HEK293 (cell line): ENCODE results near the gene HES7.

ENCODE experiments used
- BCL11B ChIP-seq: fragments of 450-650 bp; formaldehyde crosslinking; IDR thresholded peaks from 2 replicates; pipeline ENCODE4 v1.5.1; 2016; ENCODE audit warnings: low read depth, missing biosample characterization, missing genetic modification characterization
- GFI1B ChIP-seq: fragments of 450-650 bp; formaldehyde crosslinking; IDR thresholded peaks from 2 replicates; pipeline ENCODE4 v1.5.1; 2016; ENCODE audit warnings: missing biosample characterization, missing genetic modification characterization
- OVOL3 ChIP-seq: fragments of 450-650 bp; formaldehyde crosslinking; IDR thresholded peaks from 2 replicates; pipeline ENCODE4 v1.5.1; 2016; ENCODE audit warnings: missing biosample characterization, missing genetic modification characterization
- PRDM1 ChIP-seq: fragments of 450-650 bp; formaldehyde crosslinking; IDR thresholded peaks from 2 replicates; pipeline ENCODE4; 2016; ENCODE audit warnings: missing biosample characterization, missing genetic modification characterization
- PRDM4 ChIP-seq: fragments of 450-650 bp; formaldehyde crosslinking; IDR thresholded peaks from 2 replicates; pipeline ENCODE4 v1.5.1; 2017; ENCODE audit warnings: missing biosample characterization, missing genetic modification characterization
- PRDM6 ChIP-seq: fragments of 450-650 bp; formaldehyde crosslinking; IDR thresholded peaks from 2 replicates; pipeline ENCODE4 v1.5.1; 2017; ENCODE audit warnings: missing biosample characterization, missing genetic modification characterization
- RBAK ChIP-seq: fragments of 450-650 bp; formaldehyde crosslinking; IDR thresholded peaks from 2 replicates; pipeline ENCODE4 v1.5.1; 2016; ENCODE audit warnings: missing biosample characterization, missing genetic modification characterization
- SP2 ChIP-seq: fragments of 450-650 bp; formaldehyde crosslinking; IDR thresholded peaks from 2 replicates; pipeline ENCODE4 v1.5.1; 2016; ENCODE audit warnings: missing biosample characterization, missing genetic modification characterization
- TSHZ1 ChIP-seq: fragments of 450-650 bp; formaldehyde crosslinking; IDR thresholded peaks from 2 replicates; pipeline ENCODE4 v1.5.1; 2016; ENCODE audit warnings: missing biosample characterization, missing genetic modification characterization, borderline replicate concordance
- ZBTB44 ChIP-seq: fragments of 450-650 bp; IDR thresholded peaks from 2 replicates; pipeline ENCODE4 v1.5.1; 2018; ENCODE audit warnings: missing biosample characterization, mild to moderate bottlenecking, missing genetic modification characterization
- ZBTB48 ChIP-seq: fragments of 450-650 bp; formaldehyde crosslinking; IDR thresholded peaks from 2 replicates; pipeline ENCODE4 v1.5.1; 2016; ENCODE audit warnings: missing biosample characterization, missing genetic modification characterization
- ZBTB6 ChIP-seq: fragments of 450-650 bp; formaldehyde crosslinking; IDR thresholded peaks from 2 replicates; pipeline ENCODE4 v1.5.1; 2017; ENCODE audit warnings: missing biosample characterization, missing genetic modification characterization
- ZNF324 ChIP-seq: fragments of 450-650 bp; formaldehyde crosslinking; IDR thresholded peaks from 2 replicates; pipeline ENCODE4 v1.5.1; 2016; ENCODE audit warnings: missing biosample characterization, missing genetic modification characterization
- ZNF366 ChIP-seq: fragments of 450-650 bp; formaldehyde crosslinking; conservative IDR thresholded peaks from 2 replicates; pipeline ENCODE4 v1.5.1; 2016; ENCODE audit warnings: missing biosample characterization, missing genetic modification characterization
- ZNF37A ChIP-seq: fragments of 450-650 bp; IDR thresholded peaks from 2 replicates; pipeline ENCODE4 v1.5.1; 2018; ENCODE audit warnings: missing biosample characterization, missing genetic modification characterization
- ZNF398 ChIP-seq: fragments of 450-650 bp; formaldehyde crosslinking; IDR thresholded peaks from 2 replicates; pipeline ENCODE4 v1.5.1; 2017; ENCODE audit warnings: missing biosample characterization, missing genetic modification characterization
- ZNF423 ChIP-seq: fragments of 450-650 bp; formaldehyde crosslinking; IDR thresholded peaks from 2 replicates; pipeline ENCODE4 v1.5.1; 2016; ENCODE audit warnings: missing biosample characterization, missing genetic modification characterization
- ZNF473 ChIP-seq: fragments of 450-650 bp; formaldehyde crosslinking; IDR thresholded peaks from 2 replicates; pipeline ENCODE4 v1.5.1; 2017; ENCODE audit warnings: missing biosample characterization, missing genetic modification characterization
- ZNF48 ChIP-seq: fragments of 450-650 bp; formaldehyde crosslinking; IDR thresholded peaks from 2 replicates; pipeline ENCODE4 v1.5.1; 2016; ENCODE audit warnings: missing biosample characterization, missing genetic modification characterization
- ZNF513 ChIP-seq: fragments of 450-650 bp; IDR thresholded peaks from 2 replicates; pipeline ENCODE4 v1.5.1; 2018; ENCODE audit warnings: missing biosample characterization, missing genetic modification characterization
- ZNF580 ChIP-seq: fragments of 450-650 bp; formaldehyde crosslinking; IDR thresholded peaks from 2 replicates; pipeline ENCODE4 v1.5.1; 2016; ENCODE audit warnings: missing biosample characterization, missing genetic modification characterization
- ZNF610 ChIP-seq: fragments of 450-650 bp; formaldehyde crosslinking; IDR thresholded peaks from 2 replicates; pipeline ENCODE4 v1.5.1; 2016; ENCODE audit warnings: missing biosample characterization, missing genetic modification characterization, borderline replicate concordance
- ZNF621 ChIP-seq: fragments of 450-650 bp; formaldehyde crosslinking; IDR thresholded peaks from 2 replicates; pipeline ENCODE4 v1.5.1; 2017; ENCODE audit warnings: missing biosample characterization, missing genetic modification characterization

The HES7 gene

GRCh38 chr17:8119581-8120519, 4.1 kb downstream of the HES7 start (continued):
- TF ChIP-seq TSHZ1 (tag by site-specific recombination) (peak; percentile 70), ZNF324 (tag by site-specific recombination) (peak; percentile 27; the same call in 1 of the 2 replicates), GFI1B (peak; percentile 19; the same call in 1 of the 2 replicates), ZNF366 (tag by site-specific recombination) (peak; percentile 98), ZNF37A (tag by site-specific recombination) (peak; percentile 54; the same call in 1 of the 2 replicates), OVOL3 (tag by site-specific recombination) (peak; percentile 53; the same call in 1 of the 2 replicates), ZNF473 (tag by site-specific recombination) (no peak), ZNF621 (no peak), ZNF398 (tag by site-specific recombination) (no peak), PRDM1 (tag by site-specific recombination) (peak; percentile 87), SP2 (tag by site-specific recombination) (no peak), ZNF423 (tag by site-specific recombination) (no peak), ZBTB48 (peak; percentile 18; the same call in 1 of the 2 replicates), ZBTB6 (tag by site-specific recombination) (peak; percentile 98), BCL11B (tag by site-specific recombination) (peak; percentile 52; the same call in 1 of the 2 replicates), ZNF580 (tag by site-specific recombination) (0 out of 2 replicates have a peak, but pooled peaks have one; percentile 21), ZNF48 (tag by site-specific recombination) (no peak), PRDM4 (tag by site-specific recombination) (0 out of 2 replicates have a peak, but pooled peaks have one; percentile 20), ZNF513 (tag by site-specific recombination) (peak; percentile 66), PRDM6 (tag by site-specific recombination) (peak; percentile 91), RBAK (tag by site-specific recombination) (no peak), ZBTB44 (tag by site-specific recombination) (peak; percentile 83), ZNF610 (no peak)
